A549 (cell line): Measurements from ENCODE around the gene ATXN10. TPM values are rescaled to one million over a fixed set of nuclear protein-coding genes. Genes with fewer than 3 reads are reported as not detected.

Experiments
- ATAC-seq, 2 experiments: fragments of 200-7000 bp in 1 of 2; fragments of >200 bp in 1 of 2; cut with Nextera tagmentation in 1 of 2; cut with Tn5 transposase in 1 of 2; 3 replicates each; pipeline versions ENCODE4 v1.8.0 to v1.9.1; 2018 to 2020; ENCODE audit warnings: mild to moderate bottlenecking in 1 of 2, moderate library complexity in 1 of 2
- CTCF ChIA-PET: fragments of 300-600 bp; sonication (Branson Sonifier 250); formaldehyde crosslinking; extraction: SDS; loops from one replicate; lab custom pipeline; 2021; ENCODE audit warnings: antibody characterized with exemption, inconsistent platforms; lab: Yijun Ruan, JAX
- POLR2A ChIA-PET: fragments of 350-600 bp; formaldehyde crosslinking; extraction: SDS; loops from one replicate; lab custom pipeline; 2021; ENCODE audit warnings: antibody characterized with exemption, inconsistent platforms; lab: Yijun Ruan, JAX
- DNase-seq, 2 experiments: peaks; one replicate each; pipeline versions ENCODE4 v3.0.0 to v3.0.0-alpha.2; 2011 to 2016; ENCODE audit warnings: low read depth in 1 of 2, low spot score in 1 of 2
- FAIRE-seq: peaks from 2 replicates; lab custom pipeline; 2011; peaks lifted over from hg19 to GRCh38; lab: Jason Lieb, UNC
- H3K27ac ChIP-seq, 2 experiments: fragments of >200 bp; sonication (Bioruptor Twin); formaldehyde crosslinking; 3 replicates each; pipeline ENCODE4 v1.5.1; 2016 to 2017
- H3K4me1 ChIP-seq: fragments of >200 bp; sonication (Bioruptor Twin); formaldehyde crosslinking; 3 replicates; pipeline ENCODE4 v1.6.1; 2016
- H3K4me2 ChIP-seq: fragments of >200 bp; sonication (Bioruptor Twin); formaldehyde crosslinking; 3 replicates; pipeline ENCODE4 v1.6.1; 2016
- H3K4me3 ChIP-seq: fragments of >200 bp; sonication (Bioruptor Twin); formaldehyde crosslinking; 3 replicates; pipeline ENCODE4 v1.5.1; 2016
- H3K9me3 ChIP-seq: fragments of >200 bp; sonication (Bioruptor Twin); formaldehyde crosslinking; 3 replicates; pipeline ENCODE4 v1.6.1; 2016
- BHLHE40 ChIP-seq: IDR thresholded peaks from 2 replicates; pipeline ENCODE4 v1.6.1; 2012; ENCODE audit warnings: low read depth, low read length, inconsistent platforms
- CBX2 ChIP-seq: fragments of 200-600 bp; sonication (generic); IDR thresholded peaks from 2 replicates; pipeline ENCODE4 v1.6.1; 2016; ENCODE audit warnings: low read depth, mild to moderate bottlenecking, borderline replicate concordance
- CEBPB ChIP-seq, 2 experiments: fragments of >200 bp in 1 of 2; sonication (Bioruptor Twin) in 1 of 2; formaldehyde crosslinking in 1 of 2; IDR thresholded peaks; 2 replicates each; pipeline ENCODE4 v1.6.1; 2012 to 2016
- CTCF ChIP-seq: fragments of >200 bp; sonication (Bioruptor Twin); formaldehyde crosslinking; IDR thresholded peaks from 3 replicates; pipeline ENCODE4 v1.5.1; 2016
- EHF ChIP-seq: fragments of 250-450 bp; sonication (Bioruptor Pico); IDR thresholded peaks from 2 replicates; pipeline ENCODE4 v1.5.0; 2020; ENCODE audit warnings: mild to moderate bottlenecking
- ELK1 ChIP-seq: fragments of 150-350 bp; IDR thresholded peaks from 2 replicates; pipeline ENCODE4 v1.6.1; 2014; ENCODE audit warnings: low read depth, mild to moderate bottlenecking, low read length
- FOSB ChIP-seq: fragments of 250-450 bp; sonication (Bioruptor Pico); IDR thresholded peaks from 2 replicates; pipeline ENCODE4 v1.5.0; 2020; ENCODE audit warnings: mild to moderate bottlenecking, moderate library complexity
- HEYL ChIP-seq: fragments of 250-450 bp; sonication (Bioruptor Pico); IDR thresholded peaks from 2 replicates; pipeline ENCODE4 v1.8.0; 2021; ENCODE audit warnings: mild to moderate bottlenecking, moderate library complexity
- HOXB5 ChIP-seq: fragments of 250-450 bp; sonication (Bioruptor Pico); IDR thresholded peaks from 2 replicates; pipeline ENCODE4 v1.5.0; 2020; ENCODE audit warnings: mild to moderate bottlenecking, moderate library complexity
- JUN ChIP-seq, 2 experiments: fragments of >200 bp; sonication (Bioruptor Twin); formaldehyde crosslinking; IDR thresholded peaks; 2 replicates in 1 of 2; 3 replicates in 1 of 2; pipeline ENCODE4 v1.6.1; 2016 to 2017
- NFE2L2 ChIP-seq: fragments of 150-350 bp; conservative IDR thresholded peaks from 2 replicates; pipeline ENCODE4 v1.6.1; 2014; ENCODE audit warnings: low read length
- NPAS2 ChIP-seq: fragments of 250-450 bp; sonication (Bioruptor Pico); IDR thresholded peaks from 2 replicates; pipeline ENCODE4 v1.8.0; 2022; ENCODE audit warnings: mild to moderate bottlenecking, moderate library complexity, borderline replicate concordance
- PHF8 ChIP-seq: fragments of 200-600 bp; sonication (generic); IDR thresholded peaks from 2 replicates; pipeline ENCODE4 v1.6.1; 2016; ENCODE audit warnings: low read depth, mild to moderate bottlenecking, antibody characterized with exemption, moderate library complexity, borderline replicate concordance
- POLR2AphosphoS2 ChIP-seq: conservative IDR thresholded peaks from 2 replicates; pipeline ENCODE4 v1.6.1; 2012; ENCODE audit warnings: low read length, improper control_type of control experiment, inconsistent platforms
- RAD21 ChIP-seq, 2 experiments: fragments of >200 bp in 1 of 2; sonication (Bioruptor Twin) in 1 of 2; formaldehyde crosslinking in 1 of 2; IDR thresholded peaks in 1 of 2; conservative IDR thresholded peaks in 1 of 2; 2 replicates in 1 of 2; 3 replicates in 1 of 2; pipeline ENCODE4 v1.6.1; 2012 to 2018; ENCODE audit warnings: inconsistent platforms in 1 of 2
- RFX5 ChIP-seq: fragments of 450-650 bp; IDR thresholded peaks from 2 replicates; pipeline ENCODE4 v1.7.1; 2014; ENCODE audit warnings: antibody characterized with exemption, mild to moderate bottlenecking, moderate library complexity
- SMC3 ChIP-seq: fragments of >200 bp; sonication (Bioruptor Twin); formaldehyde crosslinking; IDR thresholded peaks from 3 replicates; pipeline ENCODE4 v1.6.1; 2018; ENCODE audit warnings: inconsistent platforms
- TFCP2L1 ChIP-seq: fragments of 250-450 bp; sonication (Bioruptor Pico); IDR thresholded peaks from 2 replicates; pipeline ENCODE4 v1.5.0; 2021; ENCODE audit warnings: mild to moderate bottlenecking
- USF2 ChIP-seq: fragments of 450-650 bp; IDR thresholded peaks from 2 replicates; pipeline ENCODE4 v1.6.1; 2014; ENCODE audit warnings: antibody characterized with exemption
- ZSCAN20 ChIP-seq: fragments of 250-450 bp; sonication (Bioruptor Pico); IDR thresholded peaks from 2 replicates; pipeline ENCODE4 v1.8.0; 2022; ENCODE audit warnings: mild to moderate bottlenecking, moderate library complexity
- WGBS: methylation state at CpG from one replicate; pipeline ENCODE4 v1.1.6; 2017; ENCODE audit errors: missing lambda C conversion rate; 5-methylcytosine and 5-hydroxymethylcytosine counted together
- polyA plus RNA-seq, 4 experiments: library from polyadenylated mRNA; depleted of rRNA in 3 of 4; stranded (reverse); fragments of >200 nt; fragmentation: RNase III in 1 of 4; extraction: RNeasy Plus Mini Kit Qiagen cat#74134 plus additional on column Dnase treatment in 1 of 4; gene quantifications; 2 replicates in 3 of 4; 3 replicates in 1 of 4; pipeline ENCODE4 v1.2.3, GENCODE V29; 2011 to 2017

ATXN10 gene
- polyA plus RNA-seq, 2 of the 4 experiments (the other 2 are of a cell fraction): 126 to 281 TPM

- no peak for FAIRE-seq
- whole genome bisulfite sequencing: 85% methylated on average over 6 of the region's 15 CpGs
- ATAC-seq: no peak
- peak overlapping the region; percentile 59 to 99; a peak in 5 of 6 replicates for H3K27ac ChIP-seq
- CTCF ChIA-PET: interaction anchor here (1.0 to 1.6 kb wide), 2 partner anchors 16 to 376 kb away, joined by 3 to 4 read pairs; no protein-coding TSS in a partner anchor
- POLR2A ChIA-PET: no interaction called here
- TF ChIP-seq CTCF (no peak), NFE2L2 (no peak)
- TF ChIP-seq, all 56 proteins: peak for 0
- H3K9me3 ChIP-seq: 0 out of 3 replicates have a peak, but pooled peaks cover 4% of the 10 kb centered on the region
- no peak overlapping the region for H3K4me2 ChIP-seq
- H3K4me1 ChIP-seq: peaks cover 44% of the 10 kb centered on the region
- DNase-seq: no peak
- no peak overlapping the region for H3K4me3 ChIP-seq
Measured at GRCh38 chr22:45629469-45630089, 42.1 kb upstream of the ATXN10 start.

DNA sequence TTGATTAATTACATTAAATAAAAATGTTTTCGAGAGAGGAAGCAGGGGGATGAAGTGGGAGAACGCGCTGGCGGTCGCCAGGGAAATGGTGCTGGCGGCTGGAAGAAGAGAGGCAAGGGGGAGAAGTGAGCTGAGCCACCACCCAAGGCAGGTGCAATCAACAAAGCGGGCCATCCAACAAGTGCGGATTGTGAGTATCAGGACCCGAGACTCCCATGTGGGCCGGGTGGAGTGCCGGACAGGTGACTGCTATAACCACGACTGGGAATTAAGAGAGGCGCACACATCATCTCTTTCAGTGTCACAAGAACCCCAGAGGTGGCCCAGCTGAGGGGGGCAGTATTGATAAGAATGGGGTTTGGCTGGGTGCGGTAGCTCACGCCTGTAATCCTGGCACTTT lies 41.2 kb upstream of the ATXN10 start:
- Histone ChIP-seq H3K4me2 (no peak overlapping the region), H3K4me3 (no peak overlapping the region), H3K27ac (peak overlapping the region in 1 of 2 experiments; percentile 99; a peak in 3 of 6 replicates), H3K4me1 (peaks cover 41% of the 10 kb centered on the region), H3K9me3 (no peaks in the 10 kb centered on the region)
- FAIRE-seq (no peak), DNase-seq (no peak), ATAC-seq (no peak)
- 98% methylated on average over 15 of the region's 15 CpGs for WGBS
- ChIA-PET CTCF (no interaction called here), POLR2A (no interaction called here)
- TF ChIP-seq HEYL (CRISPR knock-in tag): no peak
- TF ChIP-seq CEBPB (IDR thresholded peaks at IDR 0.05): no peak
- no peak for TF ChIP-seq JUN (IDR thresholded peaks at IDR 0.05)
- TF ChIP-seq RAD21 (conservative IDR thresholded peaks at IDR 0.05 in 1 of 2, IDR thresholded peaks at IDR 0.05 in 1 of 2): no peak
- TF ChIP-seq CTCF: no peak
- TF ChIP-seq USF2: no peak
- no peak for TF ChIP-seq SMC3
- TF ChIP-seq FOSB: no peak
- TF ChIP-seq NFE2L2: no peak
- no peak for TF ChIP-seq EHF (CRISPR knock-in tag)
- TF ChIP-seq RFX5: no peak
- no peak for TF ChIP-seq HOXB5 (CRISPR knock-in tag)
- TF ChIP-seq ELK1: no peak
- no peak for TF ChIP-seq BHLHE40

- TF ChIP-seq TFCP2L1 (CRISPR knock-in tag): no peak
- no peak for TF ChIP-seq CBX2
- no peak for TF ChIP-seq SMC3
- no peak for TF ChIP-seq POLR2AphosphoS2
- TF ChIP-seq NPAS2 (CRISPR knock-in tag): no peak
- TF ChIP-seq ZSCAN20 (CRISPR knock-in tag): no peak
- TF ChIP-seq HOXB5 (CRISPR knock-in tag): no peak
- TF ChIP-seq PHF8: no peak
- H3K27ac ChIP-seq: peak overlapping the region; percentile 19 to 99; a peak in 3 of 6 replicates
- ChIA-PET CTCF (no interaction called here), POLR2A (no interaction called here)
- H3K4me3 ChIP-seq: no peak overlapping the region
- DNase-seq (no peak), FAIRE-seq (no peak), ATAC-seq (no peak)
- no peaks in the 10 kb centered on the region for H3K9me3 ChIP-seq
- H3K4me1 ChIP-seq: peaks cover 33% of the 10 kb centered on the region
- no peak overlapping the region for H3K4me2 ChIP-seq
- whole genome bisulfite sequencing: 85% methylated on average over 12 of the region's 12 CpGs
Measured at GRCh38 chr22:45631140-45631840, 40.3 kb upstream of the ATXN10 start.
